GM21576 (cell line): Measurements from ENCODE around the gene PPIA.
"Not testable (repeated sequence)": the region's sequence is repeated elsewhere in the genome, so short reads cannot be mapped to it uniquely, and the experiment has no call there.

Experiments
- ATAC-seq: cut with Tn5 transposase; IDR thresholded peaks from one replicate; pipeline ENCODE4 v1.9.1; 2021; ENCODE audit warnings: mild to moderate bottlenecking, moderate library complexity; ENCODE audit not compliant: unreplicated experiment

Gene PPIA

GRCh38 chr7:44784364-44784763 is 12.1 kb upstream of the PPIA start:
- no peak for ATAC-seq

DNA sequence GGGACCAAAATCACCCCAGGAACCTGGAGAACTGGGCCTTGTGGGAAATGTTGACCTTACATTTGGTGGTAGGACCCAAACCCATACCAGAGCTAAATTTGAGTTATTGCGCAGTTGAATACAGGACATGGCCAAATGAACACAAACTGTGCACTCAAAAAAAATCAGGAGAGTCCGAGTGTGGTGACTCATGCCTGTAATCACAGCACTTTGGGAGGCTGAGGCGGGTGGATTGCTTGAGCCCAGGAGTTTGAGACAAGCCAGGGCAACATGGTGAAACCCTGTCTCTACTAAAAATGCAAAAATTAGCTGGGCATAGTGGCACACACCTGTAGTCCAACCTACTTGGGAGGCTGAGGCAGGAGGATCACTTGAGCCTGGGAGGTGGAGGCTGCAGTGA is 11.3 kb upstream of the PPIA start:
- not testable (repeated sequence) for ATAC-seq

DNA sequence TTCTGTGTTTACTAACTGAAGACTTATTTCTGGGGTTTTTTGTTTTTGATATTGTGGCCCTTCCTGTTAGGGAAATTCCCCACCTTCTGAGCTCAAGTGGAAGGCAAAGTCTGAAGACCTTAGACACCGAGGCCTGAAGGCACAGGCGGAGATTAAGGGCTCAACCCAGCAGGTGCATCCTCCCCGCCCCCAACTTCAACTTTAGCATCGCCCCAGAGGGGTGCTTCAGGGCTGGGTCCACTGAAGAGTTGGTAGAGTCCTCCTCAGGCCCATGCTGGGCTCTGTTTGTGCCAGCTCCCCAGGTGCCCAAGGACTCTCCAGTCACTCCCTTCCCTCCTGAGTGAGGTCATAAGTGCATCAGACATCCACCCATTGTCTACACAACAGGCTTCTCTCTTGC is 9.4 kb upstream of the PPIA start:
- no peak for ATAC-seq

DNA sequence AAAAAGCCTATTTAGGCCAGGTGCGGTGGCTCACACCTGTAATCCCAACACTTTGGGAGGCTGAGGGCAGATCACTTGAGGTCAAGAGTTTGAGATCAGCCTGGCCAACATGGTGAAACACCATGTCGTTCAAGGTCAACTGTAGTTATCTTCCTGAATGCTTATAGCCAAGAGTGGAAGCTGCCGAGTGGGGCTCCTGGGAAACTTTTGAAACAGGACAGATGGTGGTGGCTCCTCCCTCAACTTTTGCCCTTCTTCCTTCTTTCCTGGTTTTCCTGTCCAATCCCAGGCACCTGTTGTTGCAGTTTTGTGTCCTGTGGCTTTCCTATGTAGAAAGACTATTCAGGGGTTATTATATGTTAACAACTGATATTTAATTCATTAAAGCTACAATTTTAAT is 8.7 kb upstream of the PPIA start:
- ATAC-seq = no peak

GRCh38 chr7:44789990-44790389 is 6.5 kb upstream of the PPIA start:
- ATAC-seq = no peak

DNA sequence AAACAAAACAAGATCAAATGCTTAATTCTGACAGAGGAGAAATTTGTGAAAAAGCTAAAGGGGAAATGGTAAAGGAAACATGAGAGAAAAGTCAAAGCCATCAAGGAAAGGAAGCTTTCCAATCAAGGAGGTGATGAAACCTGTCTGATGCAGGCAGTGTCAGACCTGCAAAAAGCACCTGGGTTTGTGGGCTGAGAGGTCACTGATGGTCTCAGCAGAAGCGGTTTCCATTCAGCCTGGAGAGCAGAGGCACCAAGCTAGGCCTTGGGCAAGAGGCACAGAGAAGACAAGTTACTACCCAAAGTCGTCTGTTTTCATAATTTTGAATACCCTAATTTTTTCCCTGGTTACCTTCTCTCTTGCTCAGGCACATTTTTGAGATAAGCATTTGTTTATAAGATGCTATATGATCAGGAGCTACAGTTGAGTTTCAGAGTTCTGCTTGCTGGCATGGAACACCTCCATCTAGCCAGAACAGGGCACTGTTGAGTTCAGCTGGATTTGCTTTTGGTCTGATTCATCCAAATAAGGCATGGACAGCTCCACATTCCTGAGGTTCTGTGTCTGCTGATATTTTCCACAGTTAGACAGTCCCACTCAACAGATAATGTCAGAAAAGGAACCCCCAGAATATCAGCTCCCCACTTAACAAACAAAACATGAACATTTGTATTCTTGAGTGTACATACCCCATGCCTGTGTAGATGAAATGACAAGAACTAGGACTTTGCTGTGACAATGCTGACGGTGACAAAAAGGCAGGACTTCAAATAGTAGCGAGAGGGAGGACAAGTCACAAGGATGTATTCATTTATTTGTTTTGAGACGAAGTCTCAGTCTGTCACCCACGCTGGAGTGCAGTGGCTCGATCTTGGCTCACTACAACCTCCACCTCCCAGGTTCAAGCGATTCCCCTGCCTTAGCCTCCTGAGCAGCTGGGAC is 4.9 kb upstream of the PPIA start:
- ATAC-seq = no peak

DNA sequence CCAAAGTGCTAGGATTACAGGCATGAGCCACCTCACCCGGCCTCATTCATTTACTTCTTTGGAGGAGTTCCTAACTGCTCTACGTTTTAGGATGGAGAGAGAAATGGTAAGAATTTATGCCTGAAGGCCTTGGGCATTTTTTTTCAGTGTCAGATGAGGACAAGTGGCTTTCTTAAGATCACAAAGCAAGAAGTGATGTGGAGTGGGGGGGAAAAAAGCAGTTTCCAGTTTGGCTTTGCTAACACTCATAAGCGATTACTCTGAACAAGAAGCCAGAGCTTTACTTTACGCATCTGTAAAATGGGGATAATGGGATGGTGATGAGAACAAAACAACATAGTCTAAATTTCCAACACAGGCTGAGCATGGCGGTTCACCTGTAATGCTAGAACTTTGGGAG is 2.6 kb upstream of the PPIA start:
- ATAC-seq = no peak

- ATAC-seq = no peak
Observed at GRCh38 chr7:44794331-44794730, 2.1 kb upstream of the PPIA start.

DNA sequence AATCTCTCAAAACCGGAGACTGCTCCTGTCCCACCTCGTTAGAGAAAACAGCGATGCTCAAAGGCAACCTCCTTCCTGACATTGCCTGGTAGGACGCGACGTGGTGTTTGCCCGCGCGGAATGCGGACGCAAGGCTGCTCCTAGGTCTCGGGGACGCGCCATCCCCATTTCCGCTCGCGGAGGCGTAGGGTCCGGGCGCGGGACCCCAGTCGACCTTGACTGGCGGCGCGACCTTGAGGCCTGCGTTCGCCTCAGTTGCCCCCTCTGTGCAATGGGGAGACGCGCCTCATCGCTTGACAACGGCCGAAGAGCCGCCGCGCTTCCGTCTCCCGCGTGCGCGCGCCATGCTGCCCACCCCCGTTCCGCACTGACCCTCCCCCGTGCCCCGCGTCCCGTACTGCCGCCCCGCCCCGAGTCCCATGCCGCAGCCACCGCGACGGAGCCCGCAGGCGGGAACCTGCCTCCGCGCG is 412 bp upstream of the PPIA start:
- ATAC-seq = no peak

DNA sequence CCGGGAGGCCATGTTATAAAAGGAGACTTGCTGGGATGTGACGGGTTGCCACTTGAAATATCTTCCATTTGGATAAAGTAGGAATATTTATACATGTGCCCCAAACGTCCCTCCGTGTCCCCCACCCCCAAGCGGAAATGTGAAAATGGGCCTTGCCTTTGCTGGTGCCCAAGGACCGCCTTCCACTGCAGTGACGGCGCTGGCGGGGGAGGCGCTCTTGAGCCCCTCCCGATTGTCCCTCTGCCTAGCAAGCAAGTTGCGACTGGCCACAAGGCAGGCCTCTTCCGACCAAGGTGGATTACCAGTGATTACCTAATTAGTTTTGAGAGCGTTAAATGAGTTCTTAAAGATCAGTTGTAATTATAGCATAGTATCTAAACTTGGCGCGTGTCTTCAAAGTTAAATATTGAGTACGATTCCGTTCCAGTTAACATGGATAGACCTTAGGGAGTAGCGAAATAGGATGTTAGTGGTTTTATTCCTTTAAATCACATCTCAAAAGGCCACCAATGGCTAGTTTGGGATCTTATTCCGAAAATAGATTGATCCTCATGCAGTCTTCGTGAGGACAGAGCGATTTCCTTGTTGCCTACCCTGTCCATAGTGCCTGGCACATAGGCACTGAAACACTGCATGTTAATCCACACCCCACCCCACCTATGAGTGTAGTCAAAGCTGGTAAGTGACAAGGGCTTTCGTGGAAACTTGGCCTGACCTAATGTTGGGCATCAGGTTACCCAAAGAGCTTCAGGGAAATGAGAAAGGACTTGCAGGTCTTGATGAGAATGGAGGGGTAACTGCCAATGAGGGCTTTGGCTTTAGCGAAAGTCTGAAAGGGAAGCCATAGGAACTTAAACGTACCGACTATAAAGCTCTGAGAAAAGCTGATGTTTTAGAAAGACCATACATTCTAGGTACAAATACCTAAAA is 1.1 kb downstream of the PPIA start:
- peak; percentile 53 for ATAC-seq

GRCh38 chr7:44798649-44799305 is 2.3 kb downstream of the PPIA start:
- no peak for ATAC-seq

DNA sequence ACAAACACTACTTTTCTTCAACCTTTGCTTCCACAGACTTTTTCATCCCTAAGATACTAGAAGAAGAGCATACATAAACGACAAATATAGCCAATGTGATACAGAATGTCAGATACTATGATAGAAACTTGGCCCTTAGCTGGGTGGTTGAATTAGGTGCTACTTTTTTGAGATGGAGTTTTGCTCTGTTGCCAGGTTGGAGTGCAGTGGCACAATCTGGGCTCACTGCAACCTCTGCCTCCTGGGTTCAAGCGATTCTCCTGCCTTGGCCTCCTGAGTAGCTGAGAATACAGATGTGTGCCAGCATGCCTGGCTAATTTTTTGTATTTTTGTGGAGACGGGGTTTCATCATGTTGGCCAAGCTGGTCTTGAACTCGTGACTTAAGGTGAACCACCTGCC is 3.5 kb downstream of the PPIA start:
- no peak for ATAC-seq

- no peak for ATAC-seq
Observed at GRCh38 chr7:44801890-44802289, 5.4 kb downstream of the PPIA start.

- ATAC-seq = no peak
Observed at GRCh38 chr7:44802418-44803025, 6.0 kb downstream of the PPIA start.

DNA sequence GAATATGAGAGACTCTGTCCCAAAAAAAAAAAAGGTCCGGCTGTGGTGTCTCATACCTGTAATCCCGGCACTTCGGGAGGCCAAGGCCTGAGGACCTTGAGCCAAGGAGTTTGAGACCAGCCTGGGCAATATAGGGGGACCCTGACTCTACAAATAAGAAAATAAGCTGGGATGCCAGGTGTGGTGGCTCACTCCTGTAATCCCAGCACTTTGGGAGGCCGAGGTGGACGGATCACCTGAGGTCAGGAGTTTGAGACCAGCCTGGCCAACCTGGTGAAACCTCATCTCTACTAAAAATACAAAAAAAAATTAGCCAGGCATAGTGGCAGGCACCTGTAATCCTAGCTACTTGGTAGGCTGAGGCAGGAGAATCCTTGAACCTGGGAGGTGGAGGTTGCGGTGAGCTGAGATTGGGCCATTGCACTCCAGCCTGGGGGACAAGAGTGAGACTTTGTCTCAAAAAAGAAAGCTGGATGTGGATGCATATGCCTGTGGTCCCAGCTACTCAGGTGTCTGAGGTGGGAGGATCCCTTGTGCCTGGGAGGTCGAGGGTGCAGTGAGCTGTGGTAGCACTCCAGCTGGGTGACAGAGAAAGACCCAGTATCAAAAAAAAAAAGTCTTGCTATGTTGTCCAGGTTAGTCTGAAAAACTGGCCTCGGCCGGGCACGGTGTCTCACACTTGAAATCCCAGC is 7.5 kb downstream of the PPIA start:
- not testable (repeated sequence) for ATAC-seq

DNA sequence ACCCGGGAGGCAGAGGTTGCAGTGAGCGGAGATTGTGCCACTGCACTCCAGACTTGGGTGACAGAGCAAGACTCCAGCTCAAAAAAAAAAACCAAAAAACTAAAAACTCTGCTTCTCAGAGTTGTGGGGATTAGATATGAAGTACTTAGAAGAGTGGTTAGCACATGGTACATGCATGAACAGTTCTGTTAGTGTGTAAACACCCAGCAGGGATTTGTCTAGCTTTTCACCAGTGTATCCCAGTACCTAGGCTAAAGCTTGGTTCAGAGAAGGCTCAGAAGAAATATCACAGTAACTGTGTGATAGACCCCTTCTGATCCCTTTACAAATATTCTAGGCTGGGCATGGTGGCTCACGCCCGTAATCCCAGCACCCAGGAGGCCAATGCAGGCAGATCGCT is 9.5 kb downstream of the PPIA start:
- ATAC-seq = no peak

DNA sequence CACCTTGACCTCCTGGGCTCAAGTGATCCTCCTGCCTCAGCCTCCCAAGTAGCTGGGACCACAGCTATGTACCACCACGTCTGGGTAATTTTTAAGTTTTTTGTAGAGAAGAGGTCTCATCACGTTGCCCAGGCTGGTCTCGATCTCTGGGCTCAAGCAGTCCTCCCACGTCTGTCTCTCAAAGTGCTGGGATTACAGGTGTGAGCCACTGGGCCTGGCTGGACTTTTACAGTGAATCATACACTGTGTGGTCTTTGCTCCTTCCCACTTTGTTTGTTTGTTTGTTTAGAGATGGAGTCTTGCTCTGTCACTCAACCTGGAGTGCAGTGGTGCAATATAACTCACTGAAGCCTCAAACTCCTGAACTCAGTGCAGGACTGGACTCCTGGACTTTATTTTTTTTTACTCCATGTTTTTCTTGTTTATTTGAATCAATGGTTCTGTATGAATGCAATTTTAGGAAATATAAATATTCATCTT is 12.5 kb downstream of the PPIA start:
- no peak for ATAC-seq

GRCh38 chr7:44811093-44811492 is 14.6 kb downstream of the PPIA start:
- no peak for ATAC-seq

DNA sequence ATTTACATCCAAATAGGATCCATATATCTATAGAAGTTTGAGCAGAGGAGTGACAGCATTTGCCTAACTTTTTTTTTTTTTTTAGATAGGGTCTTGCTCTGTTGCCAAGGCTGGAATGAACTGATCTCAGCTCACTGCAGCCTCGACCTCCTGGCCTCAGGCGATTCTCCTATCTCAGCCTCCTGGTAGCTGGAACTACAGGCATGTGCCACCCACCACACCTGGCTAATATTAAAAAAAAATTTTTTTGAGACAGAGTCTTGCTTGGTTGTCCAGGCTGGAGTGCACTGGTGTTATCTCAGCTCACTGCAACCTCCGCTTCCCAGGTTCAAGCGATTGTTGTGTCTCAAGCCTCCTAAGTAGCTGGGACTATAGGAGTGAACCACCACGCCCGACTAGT is 15.1 kb downstream of the PPIA start:
- no peak for ATAC-seq

GRCh38 chr7:44814919-44815318 is 18.4 kb downstream of the PPIA start:
- no peak for ATAC-seq
